Bladder microvascular endothelial cell (primary cell): ENCODE results near the gene LRRC31. TPM values are rescaled to one million over a fixed set of nuclear protein-coding genes. Genes with fewer than 3 reads are reported as not detected.

Experiments
- total RNA-seq: library from RNA; depleted of rRNA; stranded (reverse); fragments of >200 nt; gene quantifications from 2 replicates; pipeline ENCODE4 v1.2.3, GENCODE V29; 2014

LRRC31 gene
- total RNA-seq, result not detected in 2 replicates

DNA sequence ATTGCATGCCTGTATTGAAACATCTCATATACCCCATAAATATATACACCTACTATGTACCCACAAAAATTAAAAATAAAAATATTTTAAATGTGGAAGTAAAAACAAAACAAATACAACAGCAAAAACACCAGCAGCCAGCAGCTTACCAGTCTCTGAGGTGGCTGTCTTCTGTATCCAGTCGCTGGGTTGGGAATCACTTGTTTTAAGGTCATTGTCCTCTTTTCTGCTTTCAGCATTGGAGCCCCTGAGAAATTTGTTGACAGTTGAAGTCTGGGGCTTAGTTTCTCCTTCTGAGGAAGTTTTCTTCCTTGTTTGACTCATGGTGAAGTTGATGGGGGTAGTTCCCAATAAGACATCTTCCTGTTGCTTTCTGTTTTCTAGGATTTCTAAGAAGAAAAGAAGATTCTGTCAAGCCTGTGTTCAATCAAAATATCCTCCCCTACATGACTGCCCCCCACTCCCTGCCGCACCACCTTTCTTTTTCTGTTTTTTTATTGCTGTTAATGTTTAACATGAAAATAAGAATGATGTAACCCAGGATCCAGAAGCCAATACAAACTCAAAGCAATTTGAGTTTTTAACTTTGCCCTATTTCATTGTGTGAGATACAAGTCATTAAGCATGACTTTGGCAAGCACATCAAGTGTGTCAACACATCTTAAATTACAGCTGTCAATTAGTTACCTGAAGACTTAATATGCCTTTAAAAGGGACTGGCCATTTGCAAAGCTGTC is at the start of gene LRRC31:
LRRC31 (minus strand) TSS at position 452 of the 737 bp plus-strand sequence; CDS start at position 324, 128 bp downstream.

DNA sequence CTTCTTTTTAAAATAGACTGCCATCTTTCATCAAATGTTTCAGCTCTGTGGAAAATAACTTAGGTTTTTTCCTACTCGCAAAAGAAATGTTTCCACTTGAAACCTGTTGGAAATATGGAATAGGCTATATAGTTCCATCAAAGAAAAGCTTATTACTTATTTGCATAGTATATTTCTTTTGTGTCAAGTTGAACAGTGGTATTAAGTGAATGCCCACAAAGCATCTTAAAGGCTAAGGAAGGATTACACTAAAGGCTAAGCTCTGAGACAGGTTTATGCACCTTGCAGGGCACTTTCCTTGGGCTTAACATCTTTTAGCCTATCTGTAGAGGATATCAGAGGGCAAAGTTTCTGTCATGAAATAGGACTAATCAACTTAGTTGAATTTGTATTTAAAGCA is 41.5 kb upstream of the LRRC31 start, which contains the start of gene SAMD7:
SAMD7 (plus strand) TSS at position 301 of the 400 bp plus-strand sequence. CDS start 7,927 bp downstream, outside the sequence.

DNA sequence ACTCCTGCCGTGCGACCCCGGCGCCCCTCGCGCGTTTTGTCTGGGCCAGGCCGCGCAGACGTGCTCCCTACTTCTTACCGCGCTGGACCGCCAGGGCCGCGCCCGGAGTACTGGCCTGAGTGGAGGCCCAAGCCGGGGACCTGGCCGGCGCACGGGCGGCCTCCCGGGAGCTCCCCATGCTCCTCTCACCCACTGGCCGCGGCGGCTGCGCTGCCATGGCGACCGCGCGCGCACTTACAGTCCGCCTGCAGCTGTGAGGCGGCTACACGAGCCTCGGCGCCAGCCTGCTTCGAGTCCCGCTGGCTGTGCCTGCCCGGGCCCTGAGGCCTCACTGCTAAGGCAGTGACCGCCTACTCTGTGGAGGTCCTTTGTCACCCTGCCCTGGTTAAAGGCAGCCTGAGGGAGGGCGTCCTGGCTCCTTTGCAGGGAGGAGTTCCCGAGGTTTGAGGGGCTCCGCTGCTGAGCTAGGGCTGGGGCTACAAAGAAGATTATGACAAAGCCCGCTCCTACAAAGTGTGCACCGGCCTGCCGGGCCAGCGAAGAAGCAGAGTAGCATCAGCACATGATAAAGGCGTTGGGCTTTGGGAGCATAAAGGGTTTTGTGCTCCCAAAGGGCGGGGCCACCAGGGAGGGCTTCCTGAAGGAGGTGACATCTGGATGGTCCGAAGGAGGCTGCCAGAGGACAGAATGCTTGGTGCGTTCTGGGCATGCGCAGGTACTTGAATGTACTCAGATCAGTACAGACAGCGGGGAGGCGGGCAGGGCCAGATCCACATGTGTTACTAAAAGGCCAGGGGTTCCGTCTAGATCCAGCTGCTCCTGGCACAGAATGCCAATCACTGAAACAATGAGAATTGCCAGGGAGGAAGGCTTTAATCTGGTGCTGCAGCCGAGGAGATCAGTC is 57.2 kb downstream of the LRRC31 start, which contains the start of the genes LRRC34 and LRRIQ4:
LRRC34 (minus strand) TSS at position 573 of the 904 bp plus-strand sequence; CDS start at position 217, 356 bp downstream.
LRRIQ4 (plus strand) TSS at position 539 of the 904 bp plus-strand sequence. CDS start 9,052 bp downstream, outside the sequence.

Other genes with a start within 250 kb of the LRRC31 start
- 36.8 and 86.5 TPM in 2 replicates for gene MECOM, start 206.2 kb downstream of the LRRC31 start, total RNA-seq
- gene TERC, start 104.9 kb downstream of the LRRC31 start, total RNA-seq, result 16.6 and 129 TPM in 2 replicates
- 1.5 and 2.0 TPM in 2 replicates for gene ACTRT3, start 100.4 kb downstream of the LRRC31 start, total RNA-seq
- 18.8 and 24.2 TPM in 2 replicates for gene MYNN, start 96.5 kb downstream of the LRRC31 start, total RNA-seq
- not detected in 2 replicates for gene LRRIQ4, start 57.1 kb downstream of the LRRC31 start, total RNA-seq
- 0.16 and 1.3 TPM in 2 replicates for gene LRRC34, start 57.0 kb downstream of the LRRC31 start, total RNA-seq
- not detected in 2 replicates for gene SAMD7, start 41.6 kb upstream of the LRRC31 start, total RNA-seq
- gene SEC62, start 96.9 kb upstream of the LRRC31 start, total RNA-seq, result 22.5 and 65.2 TPM in 2 replicates
- 4.8 and 13.3 TPM in 2 replicates for gene GPR160, start 168.1 kb upstream of the LRRC31 start, total RNA-seq